ENCODE measurements around the gene TET2. TPM values are rescaled to one million over a fixed set of nuclear protein-coding genes. Genes with fewer than 3 reads are reported as not detected.

TET2 gene
- total and polyA plus RNA-seq, 11 donors = 2.9 to 25.6 (median 13.7) TPM

DNA sequence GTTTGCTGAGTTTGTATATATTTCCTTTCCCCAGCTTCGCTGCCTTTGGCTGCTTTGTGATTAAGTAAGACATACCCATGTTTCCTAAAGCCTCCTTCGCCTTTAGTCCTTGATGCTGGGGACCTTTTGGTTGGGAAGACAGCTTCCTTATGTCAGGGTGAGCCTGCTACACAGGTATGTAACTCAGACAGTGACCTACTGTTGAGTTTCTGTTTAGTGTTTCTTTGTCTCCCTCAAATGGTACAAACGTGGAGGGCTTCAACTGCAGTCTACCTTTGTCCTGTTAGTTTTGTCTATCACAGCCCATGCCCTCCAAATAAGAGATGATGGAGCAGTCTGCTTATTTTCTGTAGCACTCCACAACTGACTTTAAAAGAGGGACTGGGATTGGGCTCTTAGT, 59.5 kb downstream of the TET2 start:
- 71 to 73% (median 71%) methylated on average over 3 of the region's 3 CpGs for WGBS, 4 donors
- Histone ChIP-seq H3K36me3 (peaks cover 0 to 9% (median 0%) of the 10 kb centered on the region in 9 donors), H3K27me3 (no peaks in the 10 kb centered on the region), H3K9me3 (no peaks in the 10 kb centered on the region), H3K27ac (no peak overlapping the region), H3K4me3 (no peak overlapping the region), H3K4me1 (peaks cover 0 to 11% (median 0%) of the 10 kb centered on the region in 12 donors)
- ATAC-seq (no peak), DNase-seq (no peak)
- intact Hi-C loops (cut with DNase I) = no loop called here
- TF ChIP-seq, protein P1, sequence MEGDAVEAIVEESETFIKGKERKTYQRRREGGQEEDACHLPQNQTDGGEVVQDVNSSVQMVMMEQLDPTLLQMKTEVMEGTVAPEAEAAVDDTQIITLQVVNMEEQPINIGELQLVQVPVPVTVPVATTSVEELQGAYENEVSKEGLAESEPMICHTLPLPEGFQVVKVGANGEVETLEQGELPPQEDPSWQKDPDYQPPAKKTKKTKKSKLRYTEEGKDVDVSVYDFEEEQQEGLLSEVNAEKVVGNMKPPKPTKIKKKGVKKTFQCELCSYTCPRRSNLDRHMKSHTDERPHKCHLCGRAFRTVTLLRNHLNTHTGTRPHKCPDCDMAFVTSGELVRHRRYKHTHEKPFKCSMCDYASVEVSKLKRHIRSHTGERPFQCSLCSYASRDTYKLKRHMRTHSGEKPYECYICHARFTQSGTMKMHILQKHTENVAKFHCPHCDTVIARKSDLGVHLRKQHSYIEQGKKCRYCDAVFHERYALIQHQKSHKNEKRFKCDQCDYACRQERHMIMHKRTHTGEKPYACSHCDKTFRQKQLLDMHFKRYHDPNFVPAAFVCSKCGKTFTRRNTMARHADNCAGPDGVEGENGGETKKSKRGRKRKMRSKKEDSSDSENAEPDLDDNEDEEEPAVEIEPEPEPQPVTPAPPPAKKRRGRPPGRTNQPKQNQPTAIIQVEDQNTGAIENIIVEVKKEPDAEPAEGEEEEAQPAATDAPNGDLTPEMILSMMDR (IDR thresholded peaks at IDR 0.05) = no peak
- no peak for TF ChIP-seq POLR2A (IDR thresholded peaks at IDR 0.05)

DNA sequence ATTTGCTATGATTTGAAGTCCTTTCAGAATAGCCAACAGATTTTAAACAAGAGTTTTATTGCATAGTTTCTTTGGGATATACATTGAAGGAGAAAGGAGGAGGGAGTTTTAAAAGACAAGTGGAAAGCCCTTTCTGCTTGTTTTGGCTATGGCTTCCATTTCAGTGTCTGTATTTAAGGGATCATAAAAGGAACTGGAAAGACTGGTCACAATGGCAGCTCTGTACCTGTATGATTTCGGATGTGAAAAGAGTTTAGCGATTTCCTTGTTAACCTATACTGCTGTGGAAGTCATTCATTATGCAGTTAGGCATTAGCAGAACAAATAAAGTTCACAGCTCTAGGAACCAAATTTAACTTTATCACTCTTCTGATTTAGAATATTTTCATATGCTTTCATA, 60.7 kb downstream of the TET2 start:
- ATAC-seq = no peak

DNA sequence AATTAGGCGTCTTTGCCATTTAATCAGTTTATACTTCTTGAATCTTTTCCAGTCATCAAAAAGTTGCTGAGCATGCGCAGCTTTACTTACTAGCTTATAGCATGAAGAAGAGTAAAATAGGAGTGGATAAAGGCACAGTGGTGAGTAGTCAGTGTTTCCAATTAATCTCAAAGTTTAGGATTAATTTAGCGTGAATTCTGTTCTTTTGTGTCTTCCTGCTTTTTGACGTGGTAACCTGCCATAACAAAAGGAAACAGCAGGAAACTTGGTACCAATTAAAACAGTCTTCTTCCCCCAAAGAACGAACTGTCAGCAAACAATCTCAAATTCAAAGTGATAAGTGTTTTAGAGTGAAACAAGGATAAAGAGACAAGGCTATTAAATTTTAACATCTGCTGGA, 61.9 kb downstream of the TET2 start:
- WGBS, 4 donors = 83 to 84% (median 83%) methylated on average over 5 of the region's 5 CpGs
- TF ChIP-seq POLR2A (IDR thresholded peaks at IDR 0.05) = no peak
- TF ChIP-seq, protein P1 (IDR thresholded peaks at IDR 0.05) = no peak

More for the DNA sequence above, 60.7 kb downstream of the TET2 start:
- TF ChIP-seq POLR2A (IDR thresholded peaks at IDR 0.05) = no peak
- TF ChIP-seq, protein P1 (IDR thresholded peaks at IDR 0.05) = no peak
- H3K9me3 ChIP-seq = no peaks in the 10 kb centered on the region
- DNase-seq = no peak
- H3K4me3 ChIP-seq = no peak overlapping the region
- intact Hi-C loops (cut with DNase I) = no loop called here
- no peak overlapping the region for H3K27ac ChIP-seq
- 95 to 97% (median 96%) methylated on average over 2 of the region's 2 CpGs for WGBS, 4 donors
- H3K36me3 ChIP-seq = peaks cover 0 to 6% (median 0%) of the 10 kb centered on the region in 9 donors
- H3K27me3 ChIP-seq = no peaks in the 10 kb centered on the region
- H3K4me1 ChIP-seq = peaks cover 0 to 11% (median 0%) of the 10 kb centered on the region in 12 donors

DNA sequence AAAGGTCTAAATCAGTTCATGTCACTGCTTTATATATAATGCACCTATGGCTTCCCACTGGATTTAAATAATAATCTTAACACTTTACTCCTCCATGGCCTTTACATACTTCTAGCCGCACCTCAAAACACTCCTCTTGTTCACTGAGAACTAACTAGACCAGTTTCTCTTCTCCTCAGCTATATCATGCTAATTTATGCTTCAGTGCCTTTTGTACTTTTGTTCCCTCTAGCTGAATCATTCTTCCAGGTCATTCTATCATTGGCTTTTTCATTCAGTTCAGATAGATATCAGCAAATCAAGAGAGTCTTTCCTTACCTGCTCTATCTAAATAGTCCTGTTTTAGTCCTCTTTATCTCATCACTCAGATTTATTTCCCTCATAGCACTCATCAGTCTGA, 64.2 kb downstream of the TET2 start:
- TF ChIP-seq, protein P1 (IDR thresholded peaks at IDR 0.05) = no peak
- TF ChIP-seq POLR2A (IDR thresholded peaks at IDR 0.05) = no peak
- Histone ChIP-seq H3K36me3 (peaks cover 0 to 6% (median 0%) of the 10 kb centered on the region in 9 donors), H3K27ac (no peak overlapping the region), H3K4me3 (no peak overlapping the region), H3K4me1 (peaks cover 0 to 11% (median 2%) of the 10 kb centered on the region in 12 donors), H3K27me3 (no peaks in the 10 kb centered on the region), H3K9me3 (no peaks in the 10 kb centered on the region)
- intact Hi-C loops (cut with DNase I) = no loop called here
- DNase-seq = no peak
- no peak for ATAC-seq
- 93 to 99% (median 96%) methylated on average over 1 of the region's 1 CpG for WGBS, 4 donors

More for the DNA sequence above, 61.9 kb downstream of the TET2 start:
- H3K9me3 ChIP-seq = no peaks in the 10 kb centered on the region
- ATAC-seq = no peak
- H3K4me3 ChIP-seq = no peak overlapping the region
- peaks cover 0 to 6% (median 0%) of the 10 kb centered on the region in 12 donors for H3K4me1 ChIP-seq
- H3K27ac ChIP-seq = no peak overlapping the region
- no peaks in the 10 kb centered on the region for H3K27me3 ChIP-seq
- no peak for DNase-seq
- peaks cover 0 to 6% (median 0%) of the 10 kb centered on the region in 9 donors for H3K36me3 ChIP-seq
- intact Hi-C loops (cut with DNase I) = no loop called here
